MM.1S (cell line): ENCODE data around the gene SLC13A5.
"Not testable (repeated sequence)": the region's sequence is repeated elsewhere in the genome, so short reads cannot be mapped to it uniquely, and the experiment has no call there.

ENCODE experiments used
- DNase-seq: peaks from one replicate; pipeline ENCODE4 v3.0.0-alpha.2; 2015
- H2AFZ ChIP-seq: fragments of 300-600 bp; sonication (generic); 2 replicates; pipeline ENCODE4 v1.6.0; 2016; ENCODE audit warnings: antibody characterized with exemption, low read length
- H3F3A ChIP-seq: fragments of 300-600 bp; sonication (generic); 2 replicates; pipeline ENCODE4 v1.6.1; 2016; ENCODE audit warnings: mild to moderate bottlenecking, antibody characterized with exemption, low read length, moderate library complexity, mixed read lengths; ENCODE audit not compliant: insufficient read depth
- H3K27ac ChIP-seq: fragments of 300-600 bp; sonication (generic); 2 replicates; pipeline ENCODE4 v1.5.1; 2016; ENCODE audit warnings: mild to moderate bottlenecking, low read length
- H3K27me3 ChIP-seq: fragments of 300-600 bp; sonication (generic); replicated peaks from 2 replicates; pipeline ENCODE4 v1.6.0; 2016; ENCODE audit warnings: low read length; ENCODE audit not compliant: insufficient read depth
- H3K36me3 ChIP-seq: fragments of 300-600 bp; sonication (generic); replicated peaks from 2 replicates; pipeline ENCODE4 v1.6.1; 2016; ENCODE audit warnings: mild to moderate bottlenecking, low read length, mixed read lengths; ENCODE audit not compliant: insufficient read depth
- H3K4me1 ChIP-seq: fragments of 300-600 bp; sonication (generic); 2 replicates; pipeline ENCODE4 v1.6.1; 2016; ENCODE audit warnings: low read length, mixed read lengths
- H3K4me2 ChIP-seq: fragments of 300-600 bp; sonication (generic); 2 replicates; pipeline ENCODE4 v1.6.0; 2016; ENCODE audit warnings: low read depth, low read length
- H3K4me3 ChIP-seq: fragments of 300-600 bp; sonication (generic); 2 replicates; pipeline ENCODE4 v1.5.1; 2016; ENCODE audit warnings: low read length, mixed read lengths
- H3K79me2 ChIP-seq: fragments of 300-600 bp; sonication (generic); 2 replicates; pipeline ENCODE4 v1.6.1; 2016; ENCODE audit warnings: mixed run types, low read length, mixed read lengths
- H3K9ac ChIP-seq: fragments of 300-600 bp; sonication (generic); 2 replicates; pipeline ENCODE4 v1.6.1; 2016; ENCODE audit warnings: low read length, mixed read lengths
- H3K9me2 ChIP-seq: fragments of 300-600 bp; sonication (generic); replicated peaks from 2 replicates; pipeline ENCODE4 v1.6.1; 2016; ENCODE audit warnings: mild to moderate bottlenecking, low read length, mixed read lengths; ENCODE audit not compliant: insufficient read depth
- H3K9me3 ChIP-seq: fragments of 300-600 bp; sonication (generic); replicated peaks from 2 replicates; pipeline ENCODE4 v1.6.1; 2016; ENCODE audit warnings: mild to moderate bottlenecking, low read length, mixed read lengths; ENCODE audit not compliant: insufficient read depth
- H4K20me1 ChIP-seq: fragments of 300-600 bp; sonication (generic); 2 replicates; pipeline ENCODE4 v1.6.1; 2016; ENCODE audit warnings: mild to moderate bottlenecking, low read length, moderate library complexity, mixed read lengths; ENCODE audit not compliant: insufficient read depth
- EZH2 ChIP-seq: fragments of 300-600 bp; sonication (generic); optimal IDR thresholded peaks from 2 replicates; pipeline ENCODE3; 2017; ENCODE audit warnings: low read depth, mild to moderate bottlenecking, antibody characterized with exemption, low read length, mixed read lengths
- EZH2phosphoT487 ChIP-seq: fragments of 300-600 bp; sonication (generic); IDR thresholded peaks from 2 replicates; pipeline ENCODE4 v1.6.1; 2018; ENCODE audit warnings: antibody characterized with exemption, low read length
- TF ChIP-seq, protein P1 (sequence below): fragments of 300-600 bp; sonication (generic); IDR thresholded peaks from 2 replicates; pipeline ENCODE4 v1.5.1; 2016; ENCODE audit warnings: antibody characterized with exemption, low read length, mixed read lengths

SLC13A5 gene

DNA sequence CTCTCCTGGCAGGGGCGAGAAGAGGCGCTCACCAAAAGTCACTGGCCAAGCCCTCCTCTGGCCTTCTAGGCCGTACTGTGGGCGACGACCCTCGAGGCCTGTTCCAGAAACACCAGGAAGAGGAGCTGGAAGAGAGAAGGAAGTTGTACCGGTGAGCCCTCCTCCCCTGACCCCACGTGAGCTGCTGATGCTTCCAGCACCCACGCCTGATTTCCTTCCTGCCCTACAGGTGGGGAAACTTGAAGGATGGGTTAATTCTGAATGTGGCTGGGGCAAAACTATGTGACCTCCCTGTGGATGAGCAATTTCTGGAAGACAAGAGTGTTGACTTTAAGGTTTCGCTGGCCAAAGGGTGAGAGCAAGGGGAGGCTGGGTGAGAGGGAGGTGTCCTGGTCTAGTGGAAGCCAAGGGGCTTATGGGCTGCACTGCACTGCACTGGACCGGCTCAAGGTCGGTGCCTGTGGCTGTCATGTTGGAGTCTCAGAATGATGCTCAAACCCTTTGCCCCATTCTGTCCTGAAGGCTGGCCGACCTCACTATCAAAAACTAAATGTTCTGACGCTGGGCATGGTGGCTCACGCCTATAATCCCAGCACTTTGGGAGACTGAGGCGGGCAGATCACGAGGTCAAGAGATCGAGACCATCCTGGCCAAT is 55.4 kb downstream of the SLC13A5 start:
- Histone ChIP-seq H2AFZ (peak overlapping the region; percentile 63), H3K9me3 (no peaks in the 10 kb centered on the region), H4K20me1 (no peaks in the 10 kb centered on the region), H3K9ac (peak overlapping the region; percentile 48; the same call in 1 of the 2 replicates), H3K4me1 (peaks cover 5% of the 10 kb centered on the region), H3K36me3 (no peaks in the 10 kb centered on the region), H3K27me3 (peaks cover 5% of the 10 kb centered on the region), H3K9me2 (no peaks in the 10 kb centered on the region), H3F3A (0 out of 2 replicates have a peak, but pooled peaks cover 3% of the 10 kb centered on the region), H3K4me2 (peak overlapping the region; percentile 63), H3K79me2 (no peaks in the 10 kb centered on the region), H3K27ac (no peak overlapping the region), H3K4me3 (peak overlapping the region; percentile 53)
- DNase-seq: no peak
- TF ChIP-seq, protein P1, sequence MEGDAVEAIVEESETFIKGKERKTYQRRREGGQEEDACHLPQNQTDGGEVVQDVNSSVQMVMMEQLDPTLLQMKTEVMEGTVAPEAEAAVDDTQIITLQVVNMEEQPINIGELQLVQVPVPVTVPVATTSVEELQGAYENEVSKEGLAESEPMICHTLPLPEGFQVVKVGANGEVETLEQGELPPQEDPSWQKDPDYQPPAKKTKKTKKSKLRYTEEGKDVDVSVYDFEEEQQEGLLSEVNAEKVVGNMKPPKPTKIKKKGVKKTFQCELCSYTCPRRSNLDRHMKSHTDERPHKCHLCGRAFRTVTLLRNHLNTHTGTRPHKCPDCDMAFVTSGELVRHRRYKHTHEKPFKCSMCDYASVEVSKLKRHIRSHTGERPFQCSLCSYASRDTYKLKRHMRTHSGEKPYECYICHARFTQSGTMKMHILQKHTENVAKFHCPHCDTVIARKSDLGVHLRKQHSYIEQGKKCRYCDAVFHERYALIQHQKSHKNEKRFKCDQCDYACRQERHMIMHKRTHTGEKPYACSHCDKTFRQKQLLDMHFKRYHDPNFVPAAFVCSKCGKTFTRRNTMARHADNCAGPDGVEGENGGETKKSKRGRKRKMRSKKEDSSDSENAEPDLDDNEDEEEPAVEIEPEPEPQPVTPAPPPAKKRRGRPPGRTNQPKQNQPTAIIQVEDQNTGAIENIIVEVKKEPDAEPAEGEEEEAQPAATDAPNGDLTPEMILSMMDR: no peak
- TF ChIP-seq EZH2 (no peak), EZH2phosphoT487 (no peak)

DNA sequence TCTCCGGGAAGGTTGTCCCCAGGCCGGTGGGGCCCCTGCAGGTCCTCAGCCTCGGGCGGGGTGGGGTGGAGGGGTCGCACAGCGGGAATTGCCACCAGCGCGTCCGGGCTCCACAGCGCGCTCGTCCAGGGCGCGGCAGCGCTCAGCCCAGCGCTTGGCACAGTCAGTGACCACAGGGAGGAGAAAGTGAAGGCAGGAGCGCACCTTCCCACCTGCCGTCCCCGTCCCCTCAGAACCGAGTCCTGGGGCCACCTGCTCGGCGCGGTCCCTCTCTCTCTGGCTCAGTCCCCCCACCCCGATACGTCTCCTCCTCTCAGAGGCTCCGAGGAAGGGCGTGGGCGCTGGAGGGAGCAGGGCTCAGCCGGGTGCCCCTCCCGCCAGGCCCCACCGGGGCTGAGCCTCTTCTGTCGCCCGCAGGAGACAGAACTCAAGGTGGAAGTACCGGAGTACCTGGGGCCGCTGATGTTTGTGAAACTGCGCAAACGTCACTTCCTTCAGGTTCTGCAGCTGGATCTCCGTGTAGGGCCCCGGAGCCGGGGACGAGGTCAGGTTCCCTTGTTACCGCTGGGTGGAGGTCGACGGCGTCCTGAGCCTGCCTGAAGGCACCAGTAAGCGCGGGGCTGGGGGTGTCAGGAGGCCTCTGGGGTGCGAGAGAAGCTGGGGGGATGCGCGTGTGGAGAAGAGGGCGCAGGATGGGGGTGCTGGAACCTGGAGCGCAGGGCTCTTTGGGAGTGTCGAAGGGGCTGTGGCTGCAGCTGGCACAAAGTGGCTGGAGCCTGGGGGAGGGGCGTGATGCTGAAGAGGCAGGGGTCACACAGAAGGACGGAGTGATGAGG is 56.2 kb downstream of the SLC13A5 start:
- peak overlapping the region; percentile 53 for H3K4me3 ChIP-seq

GRCh38 chr17:6655732-6656361 is 57.3 kb downstream of the SLC13A5 start:
- not testable (repeated sequence) for H3K9ac ChIP-seq, H3K9me2 ChIP-seq, DNase-seq, H3K36me3 ChIP-seq, H3F3A ChIP-seq, H3K4me3 ChIP-seq, H3K9me3 ChIP-seq, H3K4me1 ChIP-seq, H3K27me3 ChIP-seq, H4K20me1 ChIP-seq, H3K27ac ChIP-seq, H3K79me2 ChIP-seq, H3K4me2 ChIP-seq, H2AFZ ChIP-seq

More for the DNA sequence above, 56.2 kb downstream of the SLC13A5 start:
- not testable (repeated sequence) for H3K79me2 ChIP-seq, H3K27me3 ChIP-seq, H3K36me3 ChIP-seq, H3K4me1 ChIP-seq, H3K9me2 ChIP-seq, H3K9me3 ChIP-seq, H3F3A ChIP-seq, H4K20me1 ChIP-seq, H3K27ac ChIP-seq
- Histone ChIP-seq H3K4me2 (peak overlapping the region; percentile 63), H2AFZ (peak overlapping the region; percentile 63), H3K9ac (peak overlapping the region; percentile 48; the same call in 1 of the 2 replicates)
- peak; percentile 80 for DNase-seq

DNA sequence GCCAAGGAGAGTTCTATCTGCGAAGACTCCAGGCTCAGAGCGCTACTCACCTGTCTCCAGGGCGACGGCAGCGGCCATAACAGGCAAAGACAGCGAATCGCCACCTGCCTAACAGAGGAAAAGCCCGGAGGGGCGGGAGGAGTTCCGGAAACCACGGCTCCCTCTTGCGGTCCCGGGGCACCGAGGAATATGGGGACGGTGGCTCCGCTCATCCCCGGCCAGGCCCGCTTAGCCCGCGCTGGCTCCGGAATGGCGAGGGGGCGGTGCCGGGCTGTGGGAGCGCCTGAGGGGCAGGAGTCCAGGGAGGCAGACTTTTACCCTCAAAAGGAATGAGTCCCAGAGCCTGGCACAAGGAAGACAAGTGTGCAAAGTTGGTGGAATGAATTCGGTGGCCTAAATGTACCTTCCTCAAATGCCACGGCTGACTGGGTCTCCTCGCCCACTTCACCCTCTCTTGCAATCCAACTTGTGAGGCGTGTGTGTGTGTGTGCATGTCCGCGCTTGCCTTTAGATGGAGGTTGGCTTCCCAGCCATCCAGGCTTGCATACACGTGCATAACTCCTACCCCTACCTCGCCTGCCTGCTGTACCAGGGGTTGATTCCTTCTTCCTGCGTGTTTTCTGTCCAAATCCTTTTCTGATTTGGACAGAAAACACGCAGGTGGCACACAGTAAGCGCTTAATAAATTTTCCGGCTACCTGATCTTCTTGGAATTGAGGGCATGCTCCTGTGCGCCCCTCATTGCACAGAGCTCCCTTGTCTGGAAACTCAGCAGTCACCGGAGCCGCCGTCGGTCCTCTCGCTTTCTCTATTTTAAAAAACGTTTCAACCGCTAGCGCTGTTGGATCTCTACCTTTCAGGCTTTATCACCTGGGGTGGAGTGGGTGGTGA is 58.1 kb downstream of the SLC13A5 start:
- peaks cover 5% of the 10 kb centered on the region for H3K27me3 ChIP-seq
- no peak for DNase-seq
- no peak for TF ChIP-seq EZH2
- TF ChIP-seq EZH2phosphoT487: no peak
- TF ChIP-seq, protein P1: no peak
- H3K9me2 ChIP-seq: no peaks in the 10 kb centered on the region
- no peaks in the 10 kb centered on the region for H3K9me3 ChIP-seq
- H3K4me3 ChIP-seq: no peak overlapping the region
- no peak overlapping the region for H2AFZ ChIP-seq
- peaks cover 7% of the 10 kb centered on the region for H3F3A ChIP-seq
- no peak overlapping the region for H3K4me2 ChIP-seq
- H3K4me1 ChIP-seq: peaks cover 12% of the 10 kb centered on the region
- peaks cover 7% of the 10 kb centered on the region for H3K79me2 ChIP-seq
- no peak overlapping the region for H3K27ac ChIP-seq
- no peaks in the 10 kb centered on the region for H3K36me3 ChIP-seq
- H4K20me1 ChIP-seq: 0 out of 2 replicates have a peak, but pooled peaks cover 5% of the 10 kb centered on the region
- H3K9ac ChIP-seq: no peak overlapping the region
